ENCODE results near the gene CYP2C9.

Gene CYP2C9

GRCh38 chr10:95035332-95036295 lies 97.2 kb downstream of the CYP2C9 start:
- in situ Hi-C loops (cut with MboI; ENCODE audit: low sequenced_read_pairs) = no loop called here

- in situ Hi-C loops (cut with MboI; ENCODE audit: low sequenced_read_pairs) = no loop called here
These were observed 100.8 kb downstream of the CYP2C9 start for GRCh38 chr10:95039281-95039680.
